ENCODE measurements around the gene CDK5RAP3.

DNA sequence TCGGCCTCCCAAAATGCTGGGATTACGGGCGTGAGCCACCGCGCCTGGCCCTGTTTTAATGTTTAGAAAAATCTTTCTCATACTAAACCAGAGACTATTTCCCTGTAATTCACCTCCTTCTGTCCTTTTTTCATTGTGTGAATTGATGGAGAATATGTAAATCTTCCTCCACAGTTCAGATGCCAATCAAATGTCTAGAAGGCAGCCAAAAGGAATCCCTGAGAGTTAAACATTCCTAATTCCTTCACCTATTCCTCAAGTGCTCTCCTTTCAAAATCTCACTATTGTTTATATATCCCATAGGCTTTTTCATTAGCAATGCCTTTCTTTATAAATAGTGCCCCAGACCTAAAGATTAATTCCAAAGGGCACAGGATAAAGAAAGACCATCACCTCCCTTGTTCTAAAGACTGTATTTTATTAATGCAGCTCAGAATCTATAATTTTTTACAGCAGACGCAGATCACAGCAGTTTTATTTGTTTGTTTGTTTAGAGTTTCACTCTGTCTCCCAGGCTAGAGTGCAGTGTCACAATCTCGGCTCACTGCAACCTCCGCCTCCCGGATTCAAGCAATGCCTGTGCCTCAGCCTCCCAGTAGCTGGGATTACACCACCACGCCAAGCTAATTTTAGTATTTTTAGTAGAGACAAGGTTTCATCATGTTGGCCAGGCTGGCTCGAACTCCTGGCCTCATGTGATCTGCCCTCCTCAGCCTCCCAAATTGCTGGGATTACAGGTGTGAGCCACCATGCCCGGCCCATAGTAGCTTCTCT, 36.2 kb downstream of the CDK5RAP3 start:
- TF ChIP-seq POLR2A (IDR thresholded peaks at IDR 0.05; ENCODE audit: low read depth, low read length), result no peak
- no peak for TF ChIP-seq POLR2AphosphoS5 (IDR thresholded peaks at IDR 0.05; ENCODE audit: low read depth, low read length)
- TF ChIP-seq TAF1 (IDR thresholded peaks at IDR 0.05; ENCODE audit: borderline replicate concordance, low read depth, low read length), result no peak
